Measurements from ENCODE around the gene ARPC1B. TPM values are rescaled to one million over a fixed set of nuclear protein-coding genes. Genes with fewer than 3 reads are reported as not detected.
A peak's percentile ranks its signal among the peaks of the same experiment; 100 is the strongest.

Gene ARPC1B
- total RNA-seq, 4 donors from 2014 or later = 24.7 to 38.7 (median 30.8) TPM

DNA sequence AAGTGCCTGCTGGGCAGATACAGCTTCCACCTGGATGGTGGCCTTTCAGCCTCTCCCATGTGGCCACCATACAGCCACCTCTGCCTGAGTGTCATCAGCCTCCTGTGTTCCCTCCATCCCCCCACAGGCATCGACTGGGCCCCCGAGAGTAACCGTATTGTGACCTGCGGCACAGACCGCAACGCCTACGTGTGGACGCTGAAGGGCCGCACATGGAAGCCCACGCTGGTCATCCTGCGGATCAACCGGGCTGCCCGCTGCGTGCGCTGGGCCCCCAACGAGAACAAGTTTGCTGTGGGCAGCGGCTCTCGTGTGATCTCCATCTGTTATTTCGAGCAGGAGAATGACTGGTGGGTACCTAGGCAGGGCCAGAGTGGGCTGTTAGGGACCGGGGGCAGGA, 13.4 kb downstream of the ARPC1B start:
- no peak overlapping the region for H3K27ac ChIP-seq
- H3K9me3 ChIP-seq = no peaks in the 10 kb centered on the region
- peaks cover 0 to 4% of the 10 kb centered on the region in 2 donors for H3K36me3 ChIP-seq
- peaks cover 0 to 8% of the 10 kb centered on the region in 2 donors for H3K4me1 ChIP-seq
- in situ Hi-C loops (cut with MboI; ENCODE audit: low sequenced_read_pairs in 4 of 4) (no loop called here), intact Hi-C loops (cut with DNase I; ENCODE audit: low total_unique reads) (no loop called here)
- DNase-seq (no peak), ATAC-seq (no peak)
- no peak overlapping the region for H3K4me3 ChIP-seq
- no peaks in the 10 kb centered on the region for H3K27me3 ChIP-seq
- no peak for TF ChIP-seq POLR2A (IDR thresholded peaks at IDR 0.05)
- TF ChIP-seq, protein P1, sequence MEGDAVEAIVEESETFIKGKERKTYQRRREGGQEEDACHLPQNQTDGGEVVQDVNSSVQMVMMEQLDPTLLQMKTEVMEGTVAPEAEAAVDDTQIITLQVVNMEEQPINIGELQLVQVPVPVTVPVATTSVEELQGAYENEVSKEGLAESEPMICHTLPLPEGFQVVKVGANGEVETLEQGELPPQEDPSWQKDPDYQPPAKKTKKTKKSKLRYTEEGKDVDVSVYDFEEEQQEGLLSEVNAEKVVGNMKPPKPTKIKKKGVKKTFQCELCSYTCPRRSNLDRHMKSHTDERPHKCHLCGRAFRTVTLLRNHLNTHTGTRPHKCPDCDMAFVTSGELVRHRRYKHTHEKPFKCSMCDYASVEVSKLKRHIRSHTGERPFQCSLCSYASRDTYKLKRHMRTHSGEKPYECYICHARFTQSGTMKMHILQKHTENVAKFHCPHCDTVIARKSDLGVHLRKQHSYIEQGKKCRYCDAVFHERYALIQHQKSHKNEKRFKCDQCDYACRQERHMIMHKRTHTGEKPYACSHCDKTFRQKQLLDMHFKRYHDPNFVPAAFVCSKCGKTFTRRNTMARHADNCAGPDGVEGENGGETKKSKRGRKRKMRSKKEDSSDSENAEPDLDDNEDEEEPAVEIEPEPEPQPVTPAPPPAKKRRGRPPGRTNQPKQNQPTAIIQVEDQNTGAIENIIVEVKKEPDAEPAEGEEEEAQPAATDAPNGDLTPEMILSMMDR (IDR thresholded peaks at IDR 0.05 in 4 of 5, conservative IDR thresholded peaks at IDR 0.05 in 1 of 5) = no peak

DNA sequence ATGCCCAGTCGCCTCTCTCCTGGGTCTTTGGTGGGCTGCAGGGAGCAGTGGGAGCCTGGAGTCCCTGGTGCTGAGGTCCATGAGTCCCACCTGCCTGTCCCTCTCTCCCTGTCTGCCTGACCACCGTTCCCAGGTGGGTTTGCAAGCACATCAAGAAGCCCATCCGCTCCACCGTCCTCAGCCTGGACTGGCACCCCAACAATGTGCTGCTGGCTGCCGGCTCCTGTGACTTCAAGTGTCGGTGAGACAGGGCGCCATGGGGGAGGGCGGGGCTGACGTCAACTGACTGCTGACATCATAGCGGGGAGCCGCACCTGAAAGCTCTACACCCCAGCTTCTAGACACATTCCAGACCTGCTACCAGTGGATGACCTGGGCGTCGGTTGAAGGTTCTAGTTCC, 15.2 kb downstream of the ARPC1B start:
- H3K36me3 ChIP-seq = peaks cover 0 to 5% of the 10 kb centered on the region in 2 donors
- TF ChIP-seq, protein P1 (IDR thresholded peaks at IDR 0.05 in 4 of 5, conservative IDR thresholded peaks at IDR 0.05 in 1 of 5) = no peak
- TF ChIP-seq POLR2A (IDR thresholded peaks at IDR 0.05) = no peak
- H3K27me3 ChIP-seq = no peaks in the 10 kb centered on the region
- intact Hi-C loops (cut with DNase I; ENCODE audit: low total_unique reads) = no loop called here
- H3K4me3 ChIP-seq = no peak overlapping the region
- peaks cover 6 to 18% of the 10 kb centered on the region in 2 donors for H3K4me1 ChIP-seq
- ATAC-seq = no peak
- DNase-seq = no peak
- H3K9me3 ChIP-seq = no peaks in the 10 kb centered on the region
- in situ Hi-C loops (cut with MboI; ENCODE audit: low sequenced_read_pairs in 4 of 4) = no loop called here
- H3K27ac ChIP-seq = no peak overlapping the region

DNA sequence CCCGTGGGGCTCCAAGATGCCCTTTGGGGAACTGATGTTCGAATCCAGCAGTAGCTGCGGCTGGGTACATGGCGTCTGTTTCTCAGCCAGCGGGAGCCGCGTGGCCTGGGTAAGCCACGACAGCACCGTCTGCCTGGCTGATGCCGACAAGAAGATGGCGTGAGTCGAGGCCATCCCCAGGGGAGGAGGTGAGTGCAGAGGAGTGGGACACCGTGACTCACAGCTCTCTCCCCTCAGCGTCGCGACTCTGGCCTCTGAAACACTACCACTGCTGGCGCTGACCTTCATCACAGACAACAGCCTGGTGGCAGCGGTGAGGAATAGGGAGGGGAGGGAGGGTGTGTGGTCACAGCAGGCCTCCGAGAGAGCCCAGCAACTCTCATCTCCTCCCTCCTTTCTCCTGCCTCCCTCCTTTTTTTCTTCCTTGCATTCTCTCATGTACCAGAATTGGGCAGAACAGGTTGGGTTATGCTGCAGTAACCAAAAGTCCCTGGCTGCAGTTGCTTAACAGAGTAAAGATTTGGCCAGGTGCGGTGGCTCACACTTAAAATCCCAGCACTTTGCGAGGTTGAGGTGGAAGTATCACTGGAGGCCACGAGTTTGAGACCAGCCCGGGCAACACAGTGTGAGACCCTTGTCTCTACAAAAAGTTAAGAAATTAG, 16.5 kb downstream of the ARPC1B start:
- Histone ChIP-seq H3K4me3 (no peak overlapping the region), H3K9me3 (no peaks in the 10 kb centered on the region), H3K4me1 (peaks cover 6 to 18% of the 10 kb centered on the region in 2 donors), H3K27ac (no peak overlapping the region), H3K36me3 (peaks cover 0 to 18% of the 10 kb centered on the region in 2 donors), H3K27me3 (no peaks in the 10 kb centered on the region)
- intact Hi-C loops (cut with DNase I; ENCODE audit: low total_unique reads) = no loop called here
- ATAC-seq (no peak), DNase-seq (no peak)
- in situ Hi-C loops (cut with MboI; ENCODE audit: low sequenced_read_pairs in 4 of 4) = no loop called here
- TF ChIP-seq, protein P1 (IDR thresholded peaks at IDR 0.05 in 4 of 5, conservative IDR thresholded peaks at IDR 0.05 in 1 of 5) = no peak
- TF ChIP-seq POLR2A (IDR thresholded peaks at IDR 0.05) = no peak

DNA sequence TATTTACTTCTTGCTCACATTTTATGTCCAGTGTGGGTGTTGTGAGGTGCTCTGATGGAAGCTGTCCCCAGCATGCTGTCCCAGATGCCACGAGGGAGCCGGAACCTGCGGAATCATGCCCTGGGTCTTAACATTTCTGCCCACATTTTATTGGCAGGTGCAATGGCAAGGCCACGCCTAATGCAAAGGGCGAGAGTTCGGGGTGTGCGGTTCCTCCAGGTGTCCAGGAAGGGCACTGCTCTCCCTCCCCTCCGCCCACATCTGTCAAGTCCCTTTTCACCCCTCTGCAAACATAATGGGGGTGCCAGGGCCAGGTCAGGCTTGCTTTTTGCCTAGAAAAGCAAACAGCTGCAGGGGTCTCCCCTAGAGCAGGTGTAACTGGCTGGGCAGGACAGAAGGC, 17.5 kb downstream of the ARPC1B start:
- no peaks in the 10 kb centered on the region for H3K9me3 ChIP-seq
- no peak for ATAC-seq

More for the DNA sequence above, 17.5 kb downstream of the ARPC1B start:
- no peak for TF ChIP-seq POLR2A (IDR thresholded peaks at IDR 0.05)
- TF ChIP-seq, protein P1 (IDR thresholded peaks at IDR 0.05 in 4 of 5, conservative IDR thresholded peaks at IDR 0.05 in 1 of 5) = no peak
- Histone ChIP-seq H3K27ac (no peak overlapping the region), H3K4me3 (peak overlapping the region in 3 of 4 donors; percentile 62 to 72 (median 67)), H3K27me3 (no peaks in the 10 kb centered on the region), H3K36me3 (peaks cover 0 to 26% of the 10 kb centered on the region in 2 donors), H3K4me1 (peaks cover 6 to 18% of the 10 kb centered on the region in 2 donors)
- intact Hi-C loops (cut with DNase I; ENCODE audit: low total_unique reads) = no loop called here
- in situ Hi-C loops (cut with MboI; ENCODE audit: low sequenced_read_pairs in 4 of 4) = no loop called here
- no peak for DNase-seq
